Mononuclear cell (primary cell): ENCODE data around the gene SPATA33. TPM values are rescaled to one million over a fixed set of nuclear protein-coding genes. Genes with fewer than 3 reads are reported as not detected.
"Not testable (repeated sequence)": the region's sequence is repeated elsewhere in the genome, so short reads cannot be mapped to it uniquely, and the experiment has no call there.

Experiments
- H3K27me3 ChIP-seq: 2 replicates; pipeline ENCODE4 v1.6.0; 2011; ENCODE audit warnings: low read length, control low read depth; ENCODE audit not compliant: insufficient read depth
- H3K4me1 ChIP-seq: 2 replicates; pipeline ENCODE4 v1.5.1; 2011; ENCODE audit warnings: mild to moderate bottlenecking, low read length, control low read depth; ENCODE audit not compliant: insufficient read depth
- H3K4me3 ChIP-seq: 2 replicates; pipeline ENCODE4 v1.5.1; 2011; ENCODE audit warnings: mild to moderate bottlenecking, low read length, moderate library complexity
- H3K9me3 ChIP-seq: 2 replicates; pipeline ENCODE4 v1.5.1; 2011; ENCODE audit warnings: low read depth, mild to moderate bottlenecking, control low read depth, low read length
- total RNA-seq: library from RNA; depleted of rRNA; stranded (reverse); fragments of >200 nt; gene quantifications from one replicate; pipeline ENCODE4 v1.2.3, GENCODE V29; 2012

Gene SPATA33
- total RNA-seq, 1 donor = 1.3 TPM

DNA sequence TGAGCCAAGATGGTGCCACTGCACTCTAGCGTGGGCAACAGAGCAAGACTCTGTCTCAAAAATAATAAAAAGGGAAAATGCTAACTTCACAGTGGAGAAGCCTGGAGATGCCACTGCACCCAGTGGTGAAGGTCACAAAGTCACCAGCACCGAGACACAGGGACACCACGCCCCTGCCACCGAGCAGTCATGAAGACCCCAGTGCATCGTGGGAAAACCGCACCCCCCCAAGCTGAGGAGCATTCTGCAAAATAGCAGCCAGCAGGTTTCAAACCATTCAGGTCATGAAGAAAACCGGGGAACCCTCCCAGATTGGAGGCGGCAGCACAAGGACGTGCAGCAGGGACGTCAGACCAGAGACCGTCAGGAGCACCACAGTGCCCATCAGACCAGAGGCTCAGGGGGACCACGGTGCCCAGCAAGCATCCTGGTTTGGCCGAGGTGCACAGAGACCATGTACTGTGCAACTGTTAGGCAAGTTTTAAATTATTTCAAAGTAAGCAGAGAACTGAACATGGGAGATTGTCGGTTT is 13.8 kb upstream of the SPATA33 start:
- no peaks in the 10 kb centered on the region for H3K4me1 ChIP-seq
- no peak overlapping the region for H3K4me3 ChIP-seq
- no peaks in the 10 kb centered on the region for H3K27me3 ChIP-seq
- H3K9me3 ChIP-seq = no peaks in the 10 kb centered on the region

DNA sequence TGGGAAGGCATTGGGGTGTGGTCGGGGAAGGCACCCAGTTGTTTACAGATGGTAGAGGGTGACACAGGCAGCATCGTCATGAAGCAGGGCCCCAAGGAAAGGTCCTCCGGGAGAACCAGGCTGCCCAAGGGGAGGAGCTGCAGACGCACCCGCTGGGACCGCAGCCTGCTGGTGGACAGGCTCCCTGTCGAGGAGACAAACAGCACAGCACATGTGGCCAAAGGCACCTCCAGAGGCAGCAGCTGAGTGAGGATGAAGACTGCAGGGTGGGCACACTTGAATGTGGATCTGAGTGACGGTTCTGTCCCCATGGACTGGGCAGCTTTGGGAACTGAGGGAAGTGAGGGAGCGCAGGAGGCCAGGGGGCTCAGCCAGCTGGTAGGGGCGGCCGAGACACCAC is 12.5 kb upstream of the SPATA33 start:
- Histone ChIP-seq H3K27me3 (no peaks in the 10 kb centered on the region), H3K4me1 (no peaks in the 10 kb centered on the region), H3K4me3 (no peak overlapping the region), H3K9me3 (no peaks in the 10 kb centered on the region)

DNA sequence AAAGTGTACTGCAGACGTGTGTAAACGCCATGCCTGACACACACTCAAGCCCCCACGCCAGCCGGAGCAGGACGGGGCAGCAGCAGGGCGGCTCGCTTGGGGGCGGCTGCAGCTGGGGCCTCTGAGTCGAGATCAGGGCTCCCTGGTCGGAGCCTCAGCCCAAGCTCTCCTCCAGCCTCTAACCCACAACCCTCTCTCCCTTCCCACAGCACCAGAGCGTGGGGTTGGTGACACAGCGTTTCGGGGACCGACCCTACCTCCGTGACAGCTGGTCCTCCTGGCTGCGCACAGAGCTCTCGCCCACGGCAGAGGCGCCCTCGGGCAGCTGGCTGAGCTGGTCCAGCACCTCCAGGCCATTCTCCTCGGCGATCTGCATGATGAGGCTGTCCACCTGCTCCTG is 11.4 kb upstream of the SPATA33 start:
- Histone ChIP-seq H3K4me3 (no peak overlapping the region), H3K9me3 (no peaks in the 10 kb centered on the region), H3K27me3 (no peaks in the 10 kb centered on the region), H3K4me1 (no peaks in the 10 kb centered on the region)

DNA sequence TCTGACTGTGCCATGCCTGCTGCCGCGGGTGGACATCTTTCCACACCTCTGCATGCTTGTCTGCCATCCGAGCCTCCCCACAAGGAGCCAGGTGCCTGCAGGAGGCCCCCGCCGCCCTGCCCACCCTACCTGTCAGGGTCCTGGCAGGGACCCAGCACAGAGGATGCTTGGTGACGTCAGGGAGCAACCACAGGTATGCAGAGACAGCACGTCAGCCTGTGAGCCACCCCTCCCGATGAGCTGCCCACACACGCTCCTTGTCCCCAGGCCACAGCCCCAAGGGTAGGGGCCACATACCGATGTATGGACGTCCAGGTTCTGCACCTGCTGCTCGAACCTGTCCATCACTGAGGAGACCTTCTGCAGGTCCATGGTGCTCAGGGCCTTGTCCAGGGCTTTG is 10.7 kb upstream of the SPATA33 start:
- Histone ChIP-seq H3K4me1 (no peaks in the 10 kb centered on the region), H3K27me3 (no peaks in the 10 kb centered on the region), H3K4me3 (no peak overlapping the region), H3K9me3 (no peaks in the 10 kb centered on the region)

DNA sequence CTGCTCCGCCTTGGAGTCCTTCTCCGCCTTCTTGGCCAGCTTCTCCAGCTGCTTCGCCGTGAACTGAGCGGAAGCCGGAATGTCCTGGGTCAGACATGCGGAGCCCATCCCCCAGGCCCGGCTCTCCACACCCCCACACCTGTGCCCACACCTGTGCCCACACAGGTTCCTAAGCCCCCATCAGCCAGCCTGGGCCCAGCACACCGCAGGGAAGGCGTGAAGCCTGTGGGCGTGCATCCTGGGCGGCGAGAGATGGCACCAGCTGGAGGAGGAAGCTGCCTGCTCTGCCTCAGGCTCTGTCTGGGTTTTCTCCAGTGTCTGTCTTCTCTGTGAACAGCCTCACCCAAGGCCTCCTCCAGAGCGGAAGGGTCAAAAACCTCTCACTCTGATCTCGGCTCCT is 6.1 kb upstream of the SPATA33 start:
- no peaks in the 10 kb centered on the region for H3K27me3 ChIP-seq
- no peak overlapping the region for H3K4me3 ChIP-seq
- no peaks in the 10 kb centered on the region for H3K9me3 ChIP-seq
- peaks cover 14% of the 10 kb centered on the region for H3K4me1 ChIP-seq

DNA sequence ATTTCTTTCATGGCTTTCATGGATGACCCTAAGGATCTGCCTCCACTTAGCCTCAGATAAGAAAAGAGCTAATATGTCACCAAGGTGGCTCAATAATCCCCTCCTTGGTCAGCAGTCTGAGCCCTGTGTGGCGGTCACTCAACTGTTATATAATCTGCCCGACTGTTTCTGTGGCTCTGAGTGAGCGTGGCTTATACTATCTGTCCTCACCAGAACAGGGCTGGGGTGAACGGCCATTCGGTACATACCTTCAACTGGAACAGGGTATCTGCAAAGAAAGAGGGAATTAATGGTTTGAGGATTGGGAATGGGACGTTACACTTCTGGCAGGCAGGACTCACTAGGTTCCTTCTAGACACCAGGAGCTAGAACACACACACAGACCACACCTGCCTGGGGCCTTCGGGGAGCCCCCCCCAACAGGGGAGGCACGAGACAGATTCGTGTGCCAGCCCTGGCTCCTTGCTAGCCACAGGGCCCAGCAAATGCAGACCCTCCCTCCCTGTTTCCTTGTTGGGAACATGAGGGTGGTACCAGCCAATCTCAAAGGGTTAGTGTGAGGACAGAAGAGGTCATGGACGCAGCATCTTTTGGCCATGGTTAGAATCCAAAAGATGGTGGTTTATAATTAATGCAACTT is 3.9 kb upstream of the SPATA33 start:
- Histone ChIP-seq H3K9me3 (no peaks in the 10 kb centered on the region), H3K4me3 (no peak overlapping the region), H3K4me1 (peaks cover 26% of the 10 kb centered on the region), H3K27me3 (no peaks in the 10 kb centered on the region)

DNA sequence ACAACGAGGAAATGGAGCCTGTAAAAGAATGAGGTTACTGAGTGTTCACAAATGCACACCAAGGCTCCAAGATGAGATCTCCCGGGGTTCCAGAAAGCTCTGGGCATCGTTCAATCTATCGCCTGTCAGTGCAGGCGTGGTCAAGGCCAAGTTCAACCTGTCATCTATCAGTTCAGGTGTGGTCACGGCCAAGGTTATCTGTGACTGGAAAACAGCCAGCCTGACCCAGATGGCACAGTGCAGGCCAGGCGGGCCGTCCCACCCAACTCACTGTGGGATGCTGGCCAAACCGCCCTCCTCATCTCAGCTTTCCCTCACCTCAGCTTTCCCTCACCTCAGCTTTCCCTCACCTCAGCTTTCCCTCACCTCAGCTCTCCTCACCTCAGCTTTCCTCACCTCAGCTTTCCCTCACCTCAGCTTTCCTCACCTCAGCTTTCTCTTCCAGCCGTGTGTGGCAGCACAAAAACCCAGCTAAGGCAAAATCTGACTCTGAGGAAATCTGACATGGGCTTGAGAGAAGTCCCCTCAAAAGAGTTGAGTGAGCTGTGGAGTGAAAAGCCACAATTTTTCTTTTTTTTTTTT is 2.5 kb upstream of the SPATA33 start:
- Histone ChIP-seq H3K27me3 (no peaks in the 10 kb centered on the region), H3K4me3 (no peak overlapping the region), H3K4me1 (peaks cover 27% of the 10 kb centered on the region), H3K9me3 (no peaks in the 10 kb centered on the region)

DNA sequence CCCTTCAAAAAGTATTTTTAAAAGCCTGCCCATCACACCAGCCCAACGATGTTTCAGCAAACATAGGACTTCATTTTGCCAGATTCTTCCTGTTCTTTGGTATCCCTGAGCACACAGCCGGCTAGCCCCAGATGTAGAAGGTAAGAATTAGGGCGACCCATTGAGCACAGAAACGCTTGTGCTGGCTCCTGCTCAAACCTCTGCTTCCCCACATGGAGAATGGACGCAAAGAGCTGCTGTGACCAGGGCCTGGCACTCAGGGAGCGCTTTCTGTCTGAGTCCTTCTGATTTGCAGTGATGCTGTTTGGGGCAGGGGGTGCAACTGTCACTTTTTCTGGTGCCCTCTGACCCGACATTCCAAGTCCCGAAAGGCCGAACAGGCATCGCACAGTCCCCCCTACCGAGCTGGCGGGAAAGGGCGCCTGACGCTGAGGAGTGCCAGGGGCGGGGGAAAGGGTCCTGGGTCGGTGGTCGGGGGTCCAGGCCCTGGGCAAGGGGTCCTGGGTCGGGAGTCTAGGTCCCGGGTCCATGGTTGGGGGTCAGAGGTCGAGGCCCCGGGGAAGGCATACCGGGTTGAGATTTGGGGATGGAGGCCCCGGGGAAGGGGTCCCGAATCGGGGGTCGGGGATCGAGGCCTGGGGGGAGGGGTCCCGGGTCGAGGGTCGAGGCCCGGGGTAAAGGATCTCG is 1.1 kb upstream of the SPATA33 start:
- peaks cover 27% of the 10 kb centered on the region for H3K4me1 ChIP-seq
- no peaks in the 10 kb centered on the region for H3K9me3 ChIP-seq
- peak overlapping the region; percentile 92 for H3K4me3 ChIP-seq
- H3K27me3 ChIP-seq = no peaks in the 10 kb centered on the region

DNA sequence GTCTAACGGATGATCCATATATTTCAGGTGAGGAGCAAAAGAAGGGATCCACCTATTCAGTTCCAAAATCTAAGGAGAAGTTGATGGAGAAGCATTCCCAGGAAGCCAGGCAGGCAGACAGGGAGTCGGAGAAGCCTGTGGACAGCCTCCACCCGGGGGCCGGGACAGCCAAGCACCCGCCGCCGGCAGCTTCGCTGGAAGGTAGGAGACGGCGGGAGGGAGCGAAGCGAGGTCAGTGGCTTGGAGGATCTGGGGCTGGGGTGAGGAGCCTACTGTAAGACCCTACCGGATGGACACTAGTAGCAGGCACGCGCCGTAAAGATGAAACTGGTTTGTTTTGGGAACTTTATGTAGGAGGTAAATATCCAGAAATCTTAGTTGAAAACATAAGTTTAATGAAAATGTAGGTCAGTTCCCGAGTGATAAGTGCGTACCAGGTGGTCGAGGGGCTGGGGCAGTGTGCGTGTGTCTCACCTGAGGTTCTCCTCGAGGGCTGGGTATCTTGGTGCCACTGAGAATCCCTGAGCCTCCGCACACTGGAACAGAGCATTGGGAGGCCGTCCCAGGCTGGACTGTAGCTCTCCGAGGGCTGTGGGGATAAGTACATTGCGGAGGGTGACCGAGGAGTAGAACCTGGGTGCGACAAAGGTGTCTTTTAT is 714 bp downstream of the SPATA33 start:
- Histone ChIP-seq H3K27me3 (no peaks in the 10 kb centered on the region), H3K9me3 (no peaks in the 10 kb centered on the region), H3K4me1 (peaks cover 27% of the 10 kb centered on the region), H3K4me3 (peak overlapping the region; percentile 92)

DNA sequence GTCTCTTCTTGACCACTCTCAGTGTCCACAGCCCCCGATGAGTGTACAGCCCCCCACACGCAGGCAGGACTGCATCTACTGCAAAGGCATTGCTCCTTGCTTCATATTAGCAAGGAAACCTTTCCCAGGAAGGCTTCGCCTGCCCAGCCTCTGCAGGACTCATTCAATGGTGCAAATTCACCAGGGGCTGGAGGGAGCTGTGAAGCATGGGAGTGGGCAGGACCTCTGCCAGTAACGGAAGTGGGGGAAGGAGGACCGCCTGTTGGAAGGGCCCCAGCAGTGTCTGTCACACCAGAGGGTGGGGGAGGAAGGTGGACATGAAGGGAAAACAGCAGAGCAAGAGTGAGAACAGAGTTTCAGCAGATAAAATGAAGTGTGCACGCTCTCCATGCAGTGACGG is 2.5 kb downstream of the SPATA33 start:
- H3K9me3 ChIP-seq = no peaks in the 10 kb centered on the region
- no peak overlapping the region for H3K4me3 ChIP-seq
- peaks cover 25% of the 10 kb centered on the region for H3K4me1 ChIP-seq
- no peaks in the 10 kb centered on the region for H3K27me3 ChIP-seq

DNA sequence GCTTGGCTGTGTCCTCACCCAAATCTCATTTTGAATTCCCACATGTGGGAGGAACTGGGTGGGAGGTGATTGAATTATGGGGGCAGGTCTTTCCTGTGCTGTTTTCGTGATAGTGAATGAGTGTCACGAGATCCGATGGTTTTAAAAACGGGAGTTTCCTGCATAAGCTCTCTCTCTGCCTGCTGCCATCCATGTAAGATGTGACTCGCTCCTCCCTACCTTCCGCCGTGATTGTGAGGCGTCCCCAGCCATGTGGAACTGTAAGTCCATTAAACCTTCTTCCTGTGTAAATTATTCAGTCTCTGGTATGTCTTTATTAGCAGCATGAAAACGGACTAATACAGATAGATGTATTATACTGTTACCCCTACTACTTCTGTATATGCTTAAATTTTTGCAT is 3.6 kb downstream of the SPATA33 start:
- Histone ChIP-seq H3K27me3 (no peaks in the 10 kb centered on the region), H3K4me1 (peaks cover 17% of the 10 kb centered on the region), H3K4me3 (no peak overlapping the region)

DNA sequence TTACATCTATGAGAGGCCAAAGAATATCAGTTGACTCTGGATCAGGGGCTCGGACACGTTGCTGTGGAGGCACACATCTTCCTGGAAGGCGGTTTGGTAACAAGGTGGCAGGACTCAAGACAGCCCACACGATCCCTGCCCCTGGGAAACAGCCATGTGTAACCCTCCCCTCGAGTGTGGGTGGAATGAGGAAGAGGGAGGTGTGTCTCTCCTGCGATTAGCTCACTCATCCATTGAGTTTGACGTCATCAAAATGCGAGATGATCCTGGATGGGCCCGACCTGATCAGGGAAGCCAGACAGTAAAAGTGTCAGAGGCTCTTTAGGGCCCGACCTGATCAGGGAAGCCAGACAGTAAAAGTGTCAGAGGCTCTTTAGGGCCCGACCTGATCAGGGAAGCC is 6.6 kb downstream of the SPATA33 start:
- H3K4me1 ChIP-seq, H3K27me3 ChIP-seq: not testable (repeated sequence)

More for the DNA sequence above, 3.6 kb downstream of the SPATA33 start:
- H3K9me3 ChIP-seq = no peaks in the 10 kb centered on the region

DNA sequence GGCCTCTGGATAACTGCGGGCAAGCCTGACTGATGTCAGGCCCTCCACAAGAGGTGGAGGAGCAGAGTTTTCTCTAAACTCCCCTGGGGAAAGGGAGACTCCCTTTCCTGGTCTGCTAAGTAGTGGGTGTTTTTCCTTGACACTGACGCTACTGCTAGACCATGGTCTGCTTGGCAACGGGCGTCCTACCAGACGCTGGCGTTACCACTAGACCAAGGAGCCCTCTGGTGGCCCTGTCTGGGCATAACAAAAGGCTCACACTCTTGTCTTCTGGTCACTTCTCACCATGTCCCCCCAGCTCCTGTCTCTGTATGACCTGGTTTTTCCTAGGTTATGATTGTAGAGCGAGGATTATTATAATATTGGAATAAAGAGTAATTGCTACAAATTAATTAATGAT is 9.4 kb downstream of the SPATA33 start:
- H3K4me3 ChIP-seq, H3K9me3 ChIP-seq, H3K4me1 ChIP-seq, H3K27me3 ChIP-seq: not testable (repeated sequence)

More for the DNA sequence above, 6.6 kb downstream of the SPATA33 start:
- not testable (repeated sequence) for H3K4me3 ChIP-seq, H3K9me3 ChIP-seq

DNA sequence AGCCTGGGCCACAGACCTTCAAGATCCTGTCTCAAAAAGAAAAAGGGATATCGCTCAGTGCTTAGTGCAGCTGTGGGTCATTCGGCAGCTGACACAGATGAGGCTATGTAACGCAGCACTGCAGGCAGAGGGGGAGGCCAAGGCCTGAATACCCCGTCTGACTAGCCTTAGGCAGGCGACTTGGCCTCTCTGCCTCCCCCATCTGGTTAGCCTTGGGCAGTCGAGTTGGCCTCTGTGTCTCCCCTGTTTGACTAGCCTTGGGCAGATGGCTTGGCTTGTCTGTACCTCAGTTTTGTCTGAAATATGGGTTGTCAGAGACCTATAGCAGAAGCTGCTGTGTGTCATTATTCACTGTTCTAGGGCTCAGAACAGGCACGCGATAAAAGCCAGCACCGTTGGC is 10.0 kb downstream of the SPATA33 start:
- H3K27me3 ChIP-seq = no peaks in the 10 kb centered on the region
- H3K9me3 ChIP-seq = no peaks in the 10 kb centered on the region
- H3K4me3 ChIP-seq = no peak overlapping the region
- H3K4me1 ChIP-seq = no peaks in the 10 kb centered on the region

DNA sequence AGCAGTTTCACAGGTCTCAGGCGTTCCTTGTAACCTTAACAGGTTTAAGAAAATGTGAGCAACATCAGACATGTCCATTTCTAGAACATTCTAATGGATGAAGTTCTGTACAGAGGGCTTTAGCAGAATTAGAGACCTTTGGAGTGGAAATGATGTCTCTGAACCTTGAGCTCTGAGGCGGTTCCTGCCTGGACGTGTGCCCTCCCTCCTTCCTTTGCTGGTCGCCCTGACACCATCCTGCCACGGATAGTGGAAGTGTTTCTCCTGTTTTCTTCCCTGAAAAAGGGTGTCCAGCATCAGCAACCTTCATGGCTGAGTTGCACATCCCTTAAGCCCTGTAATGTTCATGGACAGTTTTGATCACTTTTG is 11.1 kb downstream of the SPATA33 start:
- Histone ChIP-seq H3K27me3 (no peaks in the 10 kb centered on the region), H3K9me3 (no peaks in the 10 kb centered on the region), H3K4me3 (no peak overlapping the region), H3K4me1 (no peaks in the 10 kb centered on the region)
